ENCODE measurements around the gene TMEM94.

TMEM94 gene

DNA sequence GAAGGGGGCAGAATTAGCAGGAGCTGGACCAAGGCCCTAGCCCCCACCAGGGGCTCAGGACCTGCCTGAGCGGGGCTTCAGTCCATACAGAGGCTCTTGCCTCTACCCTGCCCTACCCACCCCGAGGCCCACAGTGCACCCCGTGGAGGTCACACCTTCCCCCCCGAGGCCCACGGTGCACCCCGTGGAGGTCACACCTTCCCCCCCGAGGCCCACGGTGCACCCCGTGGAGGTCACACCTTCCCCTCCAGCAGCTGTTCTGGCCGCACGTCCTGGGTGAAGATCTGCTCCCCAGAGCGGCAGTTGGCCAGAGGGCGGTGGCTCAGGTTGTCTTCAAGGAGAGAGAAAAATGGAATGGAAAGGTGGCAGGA lies 47.5 kb downstream of the TMEM94 start:
- Histone ChIP-seq H3F3A (ENCODE audit: insufficient read depth, low read length) (no peaks in the 10 kb centered on the region), H3K36me3 (replicated peaks; ENCODE audit: insufficient read depth, low read length) (no peaks in the 10 kb centered on the region), H3K9me3 (replicated peaks; ENCODE audit: insufficient read depth, low read length) (no peaks in the 10 kb centered on the region), H2AFZ (ENCODE audit: low read length) (no peak overlapping the region), H3K9ac (ENCODE audit: low read length) (no peak overlapping the region), H3K4me2 (ENCODE audit: low read depth, low read length) (no peak overlapping the region), H3K4me3 (ENCODE audit: low read length) (no peak overlapping the region), H3K9me2 (replicated peaks; ENCODE audit: insufficient read depth, low read length) (no peaks in the 10 kb centered on the region), H3K27ac (ENCODE audit: low read length) (no peak overlapping the region), H3K27me3 (replicated peaks; ENCODE audit: insufficient read depth, low read length) (no peaks in the 10 kb centered on the region), H3K4me1 (ENCODE audit: low read length) (no peaks in the 10 kb centered on the region), H4K20me1 (ENCODE audit: insufficient read depth, low read length) (no peaks in the 10 kb centered on the region), H3K79me2 (ENCODE audit: low read length) (no peaks in the 10 kb centered on the region)
- DNase-seq: no peak
- TF ChIP-seq EZH2 (optimal IDR thresholded peaks at IDR 0.05; ENCODE audit: low read depth, low read length) (no peak), EZH2phosphoT487 (IDR thresholded peaks at IDR 0.05; ENCODE audit: low read length) (no peak)
- TF ChIP-seq, protein P1, sequence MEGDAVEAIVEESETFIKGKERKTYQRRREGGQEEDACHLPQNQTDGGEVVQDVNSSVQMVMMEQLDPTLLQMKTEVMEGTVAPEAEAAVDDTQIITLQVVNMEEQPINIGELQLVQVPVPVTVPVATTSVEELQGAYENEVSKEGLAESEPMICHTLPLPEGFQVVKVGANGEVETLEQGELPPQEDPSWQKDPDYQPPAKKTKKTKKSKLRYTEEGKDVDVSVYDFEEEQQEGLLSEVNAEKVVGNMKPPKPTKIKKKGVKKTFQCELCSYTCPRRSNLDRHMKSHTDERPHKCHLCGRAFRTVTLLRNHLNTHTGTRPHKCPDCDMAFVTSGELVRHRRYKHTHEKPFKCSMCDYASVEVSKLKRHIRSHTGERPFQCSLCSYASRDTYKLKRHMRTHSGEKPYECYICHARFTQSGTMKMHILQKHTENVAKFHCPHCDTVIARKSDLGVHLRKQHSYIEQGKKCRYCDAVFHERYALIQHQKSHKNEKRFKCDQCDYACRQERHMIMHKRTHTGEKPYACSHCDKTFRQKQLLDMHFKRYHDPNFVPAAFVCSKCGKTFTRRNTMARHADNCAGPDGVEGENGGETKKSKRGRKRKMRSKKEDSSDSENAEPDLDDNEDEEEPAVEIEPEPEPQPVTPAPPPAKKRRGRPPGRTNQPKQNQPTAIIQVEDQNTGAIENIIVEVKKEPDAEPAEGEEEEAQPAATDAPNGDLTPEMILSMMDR (IDR thresholded peaks at IDR 0.05; ENCODE audit: low read length): no peak

- peak; percentile 46 for DNase-seq
- Histone ChIP-seq H3K4me3 (ENCODE audit: low read length) (no peak overlapping the region), H3K9me2 (replicated peaks; ENCODE audit: insufficient read depth, low read length) (no peaks in the 10 kb centered on the region), H3F3A (ENCODE audit: insufficient read depth, low read length) (no peaks in the 10 kb centered on the region), H3K27ac (ENCODE audit: low read length) (no peak overlapping the region), H3K79me2 (ENCODE audit: low read length) (no peaks in the 10 kb centered on the region), H2AFZ (ENCODE audit: low read length) (no peak overlapping the region), H3K9ac (ENCODE audit: low read length) (no peak overlapping the region), H4K20me1 (ENCODE audit: insufficient read depth, low read length) (no peaks in the 10 kb centered on the region), H3K27me3 (replicated peaks; ENCODE audit: insufficient read depth, low read length) (no peaks in the 10 kb centered on the region), H3K36me3 (replicated peaks; ENCODE audit: insufficient read depth, low read length) (no peaks in the 10 kb centered on the region), H3K9me3 (replicated peaks; ENCODE audit: insufficient read depth, low read length) (no peaks in the 10 kb centered on the region), H3K4me2 (ENCODE audit: low read depth, low read length) (no peak overlapping the region), H3K4me1 (ENCODE audit: low read length) (no peaks in the 10 kb centered on the region)
- TF ChIP-seq EZH2phosphoT487 (IDR thresholded peaks at IDR 0.05; ENCODE audit: low read length): no peak
- TF ChIP-seq, protein P1 (IDR thresholded peaks at IDR 0.05; ENCODE audit: low read length): peak; percentile 67
- no peak for TF ChIP-seq EZH2 (optimal IDR thresholded peaks at IDR 0.05; ENCODE audit: low read depth, low read length)
Observed at GRCh38 chr17:75504347-75505151, 48.1 kb downstream of the TMEM94 start.

- no peak for DNase-seq
- Histone ChIP-seq H3K4me2 (ENCODE audit: low read depth, low read length) (no peak overlapping the region), H3F3A (ENCODE audit: insufficient read depth, low read length) (no peaks in the 10 kb centered on the region), H3K4me1 (ENCODE audit: low read length) (no peaks in the 10 kb centered on the region), H2AFZ (ENCODE audit: low read length) (no peak overlapping the region), H3K27ac (ENCODE audit: low read length) (no peak overlapping the region), H3K9me3 (replicated peaks; ENCODE audit: insufficient read depth, low read length) (no peaks in the 10 kb centered on the region), H3K36me3 (replicated peaks; ENCODE audit: insufficient read depth, low read length) (no peaks in the 10 kb centered on the region), H4K20me1 (ENCODE audit: insufficient read depth, low read length) (no peaks in the 10 kb centered on the region), H3K9ac (ENCODE audit: low read length) (no peak overlapping the region), H3K27me3 (replicated peaks; ENCODE audit: insufficient read depth, low read length) (no peaks in the 10 kb centered on the region), H3K4me3 (ENCODE audit: low read length) (no peak overlapping the region), H3K79me2 (ENCODE audit: low read length) (no peaks in the 10 kb centered on the region), H3K9me2 (replicated peaks; ENCODE audit: insufficient read depth, low read length) (no peaks in the 10 kb centered on the region)
- no peak for TF ChIP-seq EZH2phosphoT487 (IDR thresholded peaks at IDR 0.05; ENCODE audit: low read length)
- TF ChIP-seq EZH2 (optimal IDR thresholded peaks at IDR 0.05; ENCODE audit: low read depth, low read length): no peak
- TF ChIP-seq, protein P1 (IDR thresholded peaks at IDR 0.05; ENCODE audit: low read length): no peak
Observed at GRCh38 chr17:75505152-75505409, 48.6 kb downstream of the TMEM94 start.

Measured in MM.1S (cell line).